HG03521 (cell line): ENCODE data around the gene JARID2.

Source experiments
- ATAC-seq: cut with Tn5 transposase; IDR thresholded peaks from one replicate; pipeline ENCODE4 v1.9.1; 2021; ENCODE audit warnings: mild to moderate bottlenecking, moderate library complexity; ENCODE audit not compliant: unreplicated experiment

JARID2 gene

DNA sequence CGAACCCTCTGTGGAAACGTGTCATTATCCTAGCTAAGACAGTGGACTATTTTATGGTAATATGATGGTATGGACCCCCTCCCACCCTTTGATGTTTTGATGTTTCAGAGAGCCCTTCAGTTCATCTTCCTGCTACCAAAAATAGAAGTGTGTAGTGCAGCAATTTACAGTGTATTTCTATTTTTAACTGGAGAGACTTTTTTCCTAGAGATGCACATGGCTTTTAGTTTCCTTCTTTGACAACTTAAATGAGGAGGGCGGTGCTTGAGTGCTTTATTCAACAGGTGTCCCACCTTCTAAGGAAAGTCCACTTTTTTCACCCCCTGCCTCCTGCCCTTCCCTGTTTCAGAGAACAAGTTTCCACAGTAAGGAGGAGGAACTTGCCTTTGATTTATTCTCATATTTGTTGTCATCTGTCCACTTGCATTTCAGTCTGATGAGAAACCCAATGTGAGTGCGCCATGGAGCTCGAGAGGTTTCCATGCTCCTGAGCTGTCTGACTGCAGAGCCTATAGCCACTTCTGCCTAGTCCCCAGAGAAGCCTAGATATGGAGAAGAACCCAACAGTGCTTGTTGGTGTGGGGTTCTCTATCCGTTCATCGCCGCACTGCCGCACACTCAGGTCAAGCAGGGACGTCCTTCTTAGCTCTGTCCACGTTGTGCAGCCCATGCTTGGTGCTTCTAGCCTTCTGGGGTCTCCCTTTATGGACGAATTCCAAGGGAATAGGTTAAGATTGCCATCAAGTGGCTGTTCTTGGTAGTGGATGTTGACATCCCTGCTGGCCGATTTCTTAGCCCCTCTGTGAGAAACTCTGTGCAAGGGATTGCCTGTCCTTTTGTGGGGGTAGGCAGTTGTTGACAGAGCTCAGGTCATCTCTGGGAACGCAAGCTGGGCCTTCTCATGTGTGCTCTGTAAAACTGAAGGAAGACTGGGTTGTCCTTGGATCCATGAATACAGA, 144.2 kb downstream of the JARID2 start:
- ATAC-seq: no peak

DNA sequence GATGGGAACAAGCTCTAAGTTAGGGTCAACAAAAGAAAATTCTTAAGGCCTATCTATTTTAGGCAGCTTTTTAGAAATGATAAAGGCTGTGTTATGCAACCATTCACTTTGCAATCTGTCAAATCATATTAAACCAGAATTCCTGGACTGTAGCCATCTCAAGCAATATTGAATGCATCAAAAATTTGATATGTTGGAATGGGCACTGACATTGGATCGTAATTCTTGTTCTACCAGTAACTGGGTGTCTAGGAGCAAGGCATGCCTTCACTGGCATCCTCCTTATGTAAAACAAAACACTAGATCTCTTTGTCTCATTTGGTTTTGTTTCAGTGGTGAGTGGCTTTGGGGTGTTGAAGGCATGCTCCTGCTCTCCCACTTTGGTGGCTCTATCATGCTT, 145.6 kb downstream of the JARID2 start:
- no peak for ATAC-seq

DNA sequence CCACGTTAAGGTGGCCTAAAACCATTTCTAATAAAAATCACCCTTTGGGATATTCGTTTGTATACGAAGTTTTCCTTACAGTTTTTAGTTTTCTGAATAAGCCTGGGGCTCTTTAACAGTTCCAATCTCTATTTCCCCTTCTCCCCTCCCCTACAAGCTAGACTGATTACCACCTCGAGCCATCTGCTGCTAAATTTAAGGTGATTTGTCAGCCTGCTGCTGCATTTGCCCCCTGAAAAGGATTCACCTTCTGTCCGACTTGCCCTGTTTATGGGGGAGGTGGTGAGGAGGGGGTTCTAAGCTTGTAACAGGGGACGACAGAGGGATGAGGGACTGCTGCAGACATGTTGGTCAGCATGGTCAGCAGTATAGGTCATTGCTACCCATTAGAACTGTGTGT, 146.3 kb downstream of the JARID2 start:
- ATAC-seq: no peak

DNA sequence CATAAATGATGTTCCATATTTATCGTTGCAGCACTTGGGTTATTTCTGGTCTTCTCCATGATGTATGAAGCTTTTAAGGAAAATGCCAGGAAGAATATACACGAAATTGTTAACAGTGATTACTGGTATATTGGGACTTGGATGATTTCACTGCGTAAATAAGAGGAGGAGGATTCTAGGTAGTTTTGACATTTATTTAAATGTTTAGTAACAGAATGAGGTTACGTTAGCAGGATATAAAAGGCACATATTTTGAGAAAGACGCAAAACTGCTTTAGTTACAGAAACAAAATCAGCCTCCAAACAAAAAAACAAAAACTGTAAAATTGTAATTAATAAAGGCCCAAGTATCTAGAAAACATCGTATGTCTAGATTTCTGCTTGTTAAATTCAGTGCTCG, 147.7 kb downstream of the JARID2 start:
- no peak for ATAC-seq

DNA sequence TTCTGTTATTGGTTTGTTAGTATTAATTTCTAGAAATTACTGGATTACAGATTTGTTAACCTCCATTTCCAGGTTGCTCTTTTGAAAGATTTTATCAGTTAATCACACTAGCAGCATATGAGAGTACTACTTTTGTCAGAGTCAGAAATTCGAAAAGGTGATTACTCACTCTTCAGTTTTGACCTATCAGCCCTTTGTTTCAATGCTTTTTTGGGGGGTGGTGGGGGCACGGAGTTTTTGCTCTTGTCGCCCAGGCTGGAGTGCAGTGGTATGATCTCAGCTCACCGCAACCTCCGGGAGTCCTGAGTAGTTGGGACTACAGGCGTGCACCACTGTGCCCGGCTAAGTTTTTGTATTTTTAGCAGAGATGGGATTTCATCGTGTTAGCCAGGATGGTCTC, 149.2 kb downstream of the JARID2 start:
- ATAC-seq: no peak

DNA sequence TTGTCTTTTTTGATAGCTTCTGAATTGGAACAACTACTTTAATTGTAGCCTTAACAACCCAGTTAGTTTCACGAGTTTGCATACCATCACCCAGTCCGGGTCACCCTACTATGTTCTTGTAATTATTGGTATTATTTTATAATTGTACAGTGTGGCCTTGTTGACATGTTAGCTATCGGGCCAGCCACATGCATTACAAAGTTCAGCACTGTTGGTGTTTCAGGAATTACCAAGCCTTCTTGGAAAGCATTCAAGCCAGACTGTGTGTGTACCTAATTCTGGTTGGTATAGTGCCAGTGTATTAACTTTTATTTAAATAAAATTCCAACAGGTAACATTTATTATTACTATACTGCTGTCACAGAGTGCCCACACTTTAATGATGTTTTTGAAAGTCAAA, 150.9 kb downstream of the JARID2 start:
- no peak for ATAC-seq

DNA sequence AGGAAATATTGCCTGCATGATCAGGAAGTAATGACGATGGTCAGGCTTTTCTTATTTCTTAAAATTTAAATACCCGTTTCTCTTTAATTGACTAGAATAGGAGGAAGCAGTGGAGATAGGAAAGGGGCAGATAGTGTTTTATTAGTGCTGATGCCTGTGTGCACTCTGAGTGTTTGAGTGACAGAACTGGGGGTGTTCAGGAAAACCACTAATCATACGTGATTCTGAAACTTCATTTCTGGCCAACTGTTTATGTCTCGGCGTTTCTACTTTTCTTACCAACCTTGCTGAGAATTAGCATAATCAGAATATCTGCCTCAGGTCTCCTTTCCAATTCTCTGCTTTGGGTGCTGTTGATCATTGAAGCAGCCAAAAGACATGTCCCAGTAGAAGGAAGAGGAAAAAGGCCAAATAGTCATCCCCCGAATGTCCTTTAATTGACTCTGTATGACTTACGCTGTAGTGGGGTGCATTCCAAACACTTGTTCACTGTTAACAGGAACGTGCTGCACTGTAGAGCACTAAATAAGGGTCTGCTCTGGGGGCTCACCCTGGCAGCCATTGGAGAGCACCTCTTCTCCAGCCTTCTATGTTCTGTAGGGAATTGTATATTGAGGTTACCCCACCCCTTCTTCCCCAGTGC, 152.9 kb downstream of the JARID2 start:
- peak; percentile 45 for ATAC-seq

DNA sequence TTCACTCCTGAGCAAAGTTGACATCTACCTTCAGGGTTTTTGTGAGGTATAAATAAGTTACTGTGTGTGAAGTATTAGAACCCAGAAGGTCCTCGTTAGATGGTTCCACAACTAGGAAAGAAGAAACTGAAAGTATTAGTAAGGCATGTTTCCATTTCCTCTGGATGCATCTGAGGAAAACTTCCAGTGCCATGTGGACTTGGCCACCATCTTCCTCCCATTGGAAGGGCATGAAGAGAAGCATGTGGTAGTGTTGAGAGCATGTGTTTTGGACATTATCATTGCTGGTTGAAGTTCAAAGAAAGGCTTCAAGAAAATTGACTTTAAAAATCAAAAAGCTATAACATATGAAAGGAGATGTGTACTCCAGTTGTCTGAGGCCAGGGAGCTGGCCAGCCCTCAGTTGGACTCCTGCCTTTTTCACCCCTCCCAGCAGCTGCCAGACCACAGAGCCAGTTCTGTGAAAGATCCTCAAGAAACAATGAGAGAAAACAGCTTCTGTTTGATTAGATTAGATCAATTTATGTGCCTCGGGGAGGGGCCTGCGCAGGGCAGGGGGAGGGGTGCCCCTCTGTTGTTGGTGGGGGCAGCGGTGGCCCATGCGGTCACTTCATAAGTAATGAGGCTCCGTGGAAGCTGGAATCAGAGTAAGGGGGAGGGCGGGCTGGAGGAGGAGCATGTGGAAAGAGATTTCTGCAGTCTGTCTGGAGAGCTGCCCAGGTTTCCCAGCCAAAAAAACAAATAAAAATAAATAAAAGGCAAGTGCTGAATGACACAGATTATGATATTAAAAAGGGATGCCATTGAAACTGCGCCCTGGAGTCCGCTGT, 154.0 kb downstream of the JARID2 start:
- ATAC-seq: no peak

DNA sequence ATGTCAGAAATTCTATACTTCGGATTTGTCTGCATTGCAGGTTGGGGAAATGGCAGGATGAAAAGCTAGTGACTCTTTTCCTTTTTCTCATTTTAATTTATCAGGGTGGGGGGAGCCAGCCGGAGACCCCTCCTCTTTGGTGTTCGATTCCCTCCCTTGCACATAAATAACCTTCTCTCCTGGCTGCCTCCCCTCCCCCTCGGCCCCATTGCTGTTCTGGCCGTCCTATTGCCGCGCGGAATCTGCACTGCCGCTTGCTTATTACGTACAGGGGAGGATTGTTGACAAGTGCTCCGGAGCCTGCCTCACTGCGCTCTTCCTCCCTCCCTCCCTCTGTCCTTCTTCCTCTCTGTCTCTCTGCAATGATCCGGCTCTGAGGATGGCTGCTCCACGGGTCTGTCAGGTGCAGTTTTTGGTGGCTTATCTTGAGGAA, 154.7 kb downstream of the JARID2 start:
- ATAC-seq: no peak

DNA sequence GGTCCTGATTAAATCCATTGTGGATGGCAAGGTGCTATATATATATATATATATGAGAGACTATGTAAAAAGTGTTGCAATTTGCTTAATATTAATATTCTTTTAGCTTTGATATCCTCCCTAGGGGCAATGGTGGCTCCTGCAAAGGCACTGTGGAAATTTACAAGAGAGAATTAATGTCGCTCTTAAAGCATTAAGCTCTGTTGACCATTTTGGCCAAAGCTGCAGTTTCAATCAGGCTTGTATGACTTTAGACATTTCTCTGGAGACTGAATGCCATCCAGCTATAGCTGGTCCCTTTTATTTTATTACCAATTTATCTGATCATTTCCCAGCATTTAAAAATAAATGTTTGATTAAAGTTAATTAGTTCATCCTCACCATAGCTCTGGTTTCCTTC, 155.3 kb downstream of the JARID2 start:
- ATAC-seq: no peak

DNA sequence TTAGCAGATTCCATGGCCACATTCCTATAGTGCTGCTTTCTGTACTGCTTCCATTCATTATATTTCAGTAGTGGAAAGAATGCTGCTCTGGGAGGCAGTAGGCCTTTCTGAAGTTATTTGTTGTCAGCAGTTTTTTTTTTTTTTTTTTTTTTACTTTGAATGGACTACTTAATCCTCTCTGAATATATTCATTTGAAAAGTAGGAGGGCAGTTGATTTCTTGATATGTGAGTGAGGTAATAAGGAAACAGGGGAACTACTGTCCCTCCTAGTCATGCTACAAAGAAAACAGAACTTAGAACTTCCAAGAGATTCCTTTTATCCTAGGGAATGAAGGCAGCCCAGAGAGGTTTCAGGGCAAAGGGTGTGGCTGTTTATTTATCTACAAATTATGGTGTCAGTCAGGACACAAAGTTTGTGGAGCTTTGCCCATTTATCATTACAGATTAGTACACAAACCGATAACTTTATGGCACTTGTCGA, 155.9 kb downstream of the JARID2 start:
- ATAC-seq: no peak

DNA sequence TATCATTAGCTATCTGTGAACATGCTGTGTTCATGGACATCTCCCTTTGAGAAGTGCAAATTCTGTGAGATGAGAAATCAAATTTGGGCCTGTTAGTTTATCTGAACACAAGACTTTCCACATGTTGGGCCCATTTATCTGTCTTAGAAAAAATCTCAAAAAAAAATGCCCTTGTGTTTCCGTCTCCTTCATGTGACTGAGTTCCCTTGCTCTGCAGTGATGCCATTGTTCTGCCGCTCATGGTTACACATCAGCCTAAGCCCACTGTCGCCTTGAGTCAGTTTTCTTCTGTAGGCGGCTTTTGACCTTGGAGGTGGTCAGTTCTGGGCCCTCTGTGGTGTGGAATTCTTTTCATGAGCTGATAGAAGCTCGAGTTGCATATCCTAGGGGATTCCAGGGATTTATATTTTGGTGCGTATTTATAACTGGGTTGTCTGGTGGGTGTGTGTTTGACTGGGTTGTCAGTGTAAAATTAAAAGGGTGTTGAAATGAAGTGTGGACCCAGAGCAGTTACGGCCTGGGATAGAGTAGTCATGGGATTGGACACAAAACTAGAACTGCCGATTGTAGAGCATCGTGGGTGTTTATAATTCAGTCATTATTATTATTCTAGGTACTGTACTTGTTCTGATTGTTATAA, 156.7 kb downstream of the JARID2 start:
- no peak for ATAC-seq

DNA sequence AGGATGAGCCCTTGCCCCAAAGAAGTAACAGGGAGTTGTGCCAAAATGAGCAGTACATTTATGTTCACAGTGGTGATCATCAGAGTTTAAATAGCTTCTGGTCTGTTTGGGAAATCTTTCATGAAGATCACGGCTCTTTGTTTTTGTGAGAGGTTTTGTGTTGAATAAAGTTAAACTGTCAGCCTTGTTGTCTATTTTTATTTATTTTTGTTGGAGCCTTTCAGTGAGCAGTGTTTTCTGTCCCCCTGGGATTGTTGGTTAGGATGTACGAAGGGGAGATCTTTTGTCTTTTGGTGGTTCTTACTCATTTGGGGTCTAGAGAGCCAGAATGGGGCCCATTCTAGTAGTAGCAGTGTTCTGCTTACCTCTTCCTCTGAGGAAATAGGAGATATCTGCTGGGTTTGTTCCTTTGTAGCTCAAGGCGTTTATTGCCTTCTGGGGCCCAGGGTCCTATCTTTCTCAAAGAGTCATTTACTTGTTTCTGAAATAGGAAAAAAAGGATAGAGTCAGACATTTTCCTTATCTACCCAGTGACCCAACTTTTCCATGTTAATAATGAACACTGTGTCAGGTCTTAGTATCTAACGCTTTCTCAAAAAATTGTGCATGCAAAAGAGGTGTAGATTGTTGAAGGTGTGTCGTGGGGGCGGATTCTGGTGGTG, 157.4 kb downstream of the JARID2 start:
- ATAC-seq: no peak

DNA sequence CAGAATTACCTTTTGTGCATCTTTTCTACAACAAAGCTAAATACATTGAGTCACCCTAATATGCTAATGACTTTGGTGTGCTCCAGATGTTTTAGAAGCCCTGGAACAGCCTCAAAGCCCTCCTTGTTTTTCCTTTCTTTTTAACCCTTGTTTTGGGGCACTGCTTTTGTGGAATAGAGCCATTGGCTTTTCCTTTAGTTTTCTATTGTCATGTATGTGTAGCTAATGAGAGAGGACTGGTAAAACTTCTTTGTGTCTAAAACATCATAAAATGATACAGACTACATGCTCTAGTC, 158.8 kb downstream of the JARID2 start:
- ATAC-seq: no peak

DNA sequence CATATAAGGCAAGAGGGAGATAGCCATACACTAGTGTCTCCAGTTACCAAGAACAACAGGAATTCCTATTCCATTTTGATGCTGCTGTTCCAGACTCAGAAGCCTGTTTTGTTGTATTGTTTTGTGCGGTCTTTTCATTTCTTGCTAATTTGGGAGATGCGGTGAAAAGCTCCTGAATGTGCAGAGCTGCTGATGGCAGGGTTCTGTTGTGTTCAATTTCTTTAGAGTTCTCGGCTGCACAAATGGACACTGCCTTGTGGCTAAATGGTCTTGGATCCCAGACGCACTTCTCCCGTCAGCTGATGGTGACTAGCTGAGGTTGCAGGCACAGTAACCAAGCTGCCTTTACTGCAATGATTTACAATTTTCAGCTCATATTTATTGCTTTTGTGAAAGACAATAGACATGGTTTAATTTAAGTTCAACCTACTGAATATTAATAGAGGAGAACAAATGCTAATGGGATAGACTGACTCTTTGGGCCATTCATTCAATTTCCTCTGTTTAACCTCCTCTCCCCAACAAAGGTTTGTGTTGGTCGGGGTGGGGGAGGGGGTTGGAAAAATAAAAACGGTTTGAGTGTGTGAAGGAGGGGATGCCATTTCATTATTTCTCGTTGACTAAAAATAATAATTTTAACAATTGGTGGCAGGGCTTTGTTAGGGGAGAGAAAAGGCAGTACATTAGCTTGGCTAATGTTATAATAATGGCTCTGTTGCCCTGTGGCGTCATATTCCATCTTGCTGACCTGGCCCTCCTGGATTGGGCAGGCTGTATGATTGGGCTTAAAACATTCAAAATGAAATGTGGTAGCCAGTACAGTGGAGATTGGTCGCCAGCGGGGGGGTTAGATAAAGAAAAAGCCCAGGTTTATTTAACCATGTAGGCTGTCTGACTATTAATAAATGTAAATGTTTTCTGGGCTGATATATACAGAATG, 159.5 kb downstream of the JARID2 start:
- no peak for ATAC-seq

DNA sequence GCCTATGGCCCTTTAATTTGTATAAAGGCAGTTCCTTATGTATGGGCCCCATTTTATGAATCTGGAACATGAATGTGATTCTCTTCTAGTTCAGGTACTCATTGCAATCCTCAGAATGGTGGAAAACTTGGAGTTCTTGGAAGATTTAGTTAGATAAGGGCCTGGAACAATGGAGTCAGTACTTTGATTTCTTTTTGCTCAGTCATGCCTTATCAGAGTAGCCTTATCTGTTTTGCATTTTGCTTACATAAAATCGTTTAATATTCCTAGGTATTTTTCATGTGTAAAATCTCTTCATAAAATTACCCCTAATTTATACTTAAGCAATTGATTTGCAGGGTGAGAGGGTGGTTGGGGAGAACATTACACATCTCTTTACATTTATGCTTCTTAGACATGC, 160.6 kb downstream of the JARID2 start:
- ATAC-seq: no peak

DNA sequence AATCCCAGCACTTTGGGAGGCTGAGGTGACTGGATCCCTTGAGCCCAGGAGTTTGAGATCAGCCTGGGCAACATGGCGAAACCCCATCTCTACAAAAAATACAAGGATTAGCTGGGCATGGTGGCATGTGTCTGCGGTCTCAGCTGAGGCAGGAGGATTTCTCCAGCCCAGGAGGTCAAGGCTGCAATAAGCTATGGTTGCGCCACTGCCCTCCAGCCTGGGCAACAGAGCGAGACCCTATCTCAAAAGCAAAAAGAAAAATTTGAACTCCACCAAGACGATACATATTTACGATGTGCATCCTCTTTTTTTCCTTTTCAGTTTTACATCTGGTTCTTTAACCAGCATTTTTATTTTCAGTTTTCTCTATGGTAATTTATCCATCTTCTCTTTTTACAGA, 162.1 kb downstream of the JARID2 start:
- ATAC-seq: no peak

DNA sequence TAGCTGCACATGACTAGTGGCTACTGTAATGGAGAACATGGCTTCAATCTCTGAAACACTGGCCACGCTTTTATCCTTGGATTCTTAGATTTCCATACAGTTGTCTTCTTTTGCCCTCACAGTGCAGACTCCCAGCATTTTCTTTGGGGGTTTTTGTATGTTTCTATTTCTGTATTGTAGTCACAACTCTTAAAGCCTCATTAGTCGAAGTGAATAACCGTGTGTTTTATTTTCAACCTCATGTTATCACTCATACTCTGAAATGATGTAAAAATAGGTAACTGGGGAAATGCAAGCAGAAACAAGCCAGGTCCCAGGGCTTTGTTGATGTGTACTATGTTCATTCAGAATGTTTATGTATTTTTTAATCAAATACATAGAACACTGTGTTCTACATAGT, 162.9 kb downstream of the JARID2 start:
- ATAC-seq: no peak
